ENCODE results near the gene NLGN1.

DNA sequence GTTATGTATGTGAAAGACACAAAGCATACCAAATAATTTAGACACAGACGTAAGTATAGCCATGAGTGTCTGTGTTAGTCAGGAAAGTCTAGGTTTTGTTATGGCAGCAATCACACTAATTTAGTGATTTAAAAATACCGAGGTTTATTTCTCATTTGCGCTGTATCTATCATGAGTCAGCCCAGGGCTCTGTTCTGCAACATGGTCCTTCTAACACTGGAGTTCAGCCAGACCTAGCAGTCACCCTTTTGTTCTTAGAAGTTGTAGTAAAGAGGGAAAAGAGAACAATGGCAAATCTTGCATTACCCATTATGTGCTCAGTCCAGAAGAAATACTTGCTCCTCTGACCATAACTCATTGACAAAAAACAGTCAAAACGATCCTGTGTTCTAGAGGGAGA lies 311.5 kb downstream of the NLGN1 start:
- TF ChIP-seq PURB (CRISPR knock-in tag; IDR thresholded peaks at IDR 0.05; ENCODE audit: low read depth): no peak
- TF ChIP-seq, protein P1, sequence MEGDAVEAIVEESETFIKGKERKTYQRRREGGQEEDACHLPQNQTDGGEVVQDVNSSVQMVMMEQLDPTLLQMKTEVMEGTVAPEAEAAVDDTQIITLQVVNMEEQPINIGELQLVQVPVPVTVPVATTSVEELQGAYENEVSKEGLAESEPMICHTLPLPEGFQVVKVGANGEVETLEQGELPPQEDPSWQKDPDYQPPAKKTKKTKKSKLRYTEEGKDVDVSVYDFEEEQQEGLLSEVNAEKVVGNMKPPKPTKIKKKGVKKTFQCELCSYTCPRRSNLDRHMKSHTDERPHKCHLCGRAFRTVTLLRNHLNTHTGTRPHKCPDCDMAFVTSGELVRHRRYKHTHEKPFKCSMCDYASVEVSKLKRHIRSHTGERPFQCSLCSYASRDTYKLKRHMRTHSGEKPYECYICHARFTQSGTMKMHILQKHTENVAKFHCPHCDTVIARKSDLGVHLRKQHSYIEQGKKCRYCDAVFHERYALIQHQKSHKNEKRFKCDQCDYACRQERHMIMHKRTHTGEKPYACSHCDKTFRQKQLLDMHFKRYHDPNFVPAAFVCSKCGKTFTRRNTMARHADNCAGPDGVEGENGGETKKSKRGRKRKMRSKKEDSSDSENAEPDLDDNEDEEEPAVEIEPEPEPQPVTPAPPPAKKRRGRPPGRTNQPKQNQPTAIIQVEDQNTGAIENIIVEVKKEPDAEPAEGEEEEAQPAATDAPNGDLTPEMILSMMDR (IDR thresholded peaks at IDR 0.05 in 2 of 3, conservative IDR thresholded peaks at IDR 0.05 in 1 of 3; ENCODE audit: insufficient read depth in 2 of 3, low read depth in 1 of 3, low read length in 3 of 3): no peak
- no peak for TF ChIP-seq NONO (IDR thresholded peaks at IDR 0.05; ENCODE audit: low read depth in 2 of 2, low read length in 1 of 2)
- TF ChIP-seq MED1 (CRISPR knock-in tag; IDR thresholded peaks at IDR 0.05; ENCODE audit: borderline replicate concordance): no peak
- TF ChIP-seq ZNF76 (CRISPR knock-in tag; IDR thresholded peaks at IDR 0.05; ENCODE audit: borderline replicate concordance): no peak
- no peak for TF ChIP-seq KDM5B (IDR thresholded peaks at IDR 0.05; ENCODE audit: insufficient replicate concordance, low read depth, low read length)
- no peak for TF ChIP-seq HLTF (IDR thresholded peaks at IDR 0.05)
- TF ChIP-seq HNRNPH1 (optimal IDR thresholded peaks at IDR 0.05; ENCODE audit: low read depth, low read length): no peak
- TF ChIP-seq SIN3B (IDR thresholded peaks at IDR 0.05; ENCODE audit: low read depth): no peak
- no peak for TF ChIP-seq CREB1 (IDR thresholded peaks at IDR 0.05)
- no peak for TF ChIP-seq CREB1 (CRISPR knock-in tag; IDR thresholded peaks at IDR 0.05)
